ENCODE measurements around the gene LINGO4. TPM values are rescaled to one million over a fixed set of nuclear protein-coding genes. Genes with fewer than 3 reads are reported as not detected.

LINGO4 gene
- total and polyA plus RNA-seq, 2 donors (not counting 1 experiment from before 2014, with no cell fraction given): not detected

GRCh38 chr1:151841141-151841540 lies 35.9 kb upstream of the LINGO4 start:
- no peaks in the 10 kb centered on the region for H4K20me1 ChIP-seq (ENCODE audit: control insufficient read depth, insufficient read depth, low read length, poor library complexity, severe bottlenecking)
- ATAC-seq (ENCODE audit: low read depth) (no peak), DNase-seq (no peak)
- peaks cover 0 to 20% (median 7%) of the 10 kb centered on the region in 4 experiments for H3K27me3 ChIP-seq (replicated peaks in 1 of 4; ENCODE audit: control extremely low read depth in 1 of 4, control insufficient read depth in 3 of 4, insufficient read depth in 4 of 4, low read length in 3 of 4)
- no peak overlapping the region for H3K9ac ChIP-seq (ENCODE audit: low read length)
- no peak overlapping the region for H3K27ac ChIP-seq (ENCODE audit: low read length in 2 of 2)
- no peak overlapping the region for H2AFZ ChIP-seq (ENCODE audit: insufficient read depth, low read depth, low read length, poor library complexity, severe bottlenecking)
- TF ChIP-seq EZH2 (IDR thresholded peaks at IDR 0.05; ENCODE audit: borderline replicate concordance, insufficient read depth, low read depth, low read length, poor library complexity, severe bottlenecking): no peak
- no peak for TF ChIP-seq CTCF (IDR thresholded peaks at IDR 0.05)
- H3K4me3 Mint-ChIP-seq: no peak overlapping the region
- no peaks in the 10 kb centered on the region for H3K79me2 ChIP-seq (ENCODE audit: control insufficient read depth, insufficient read depth, low read length)
- CTCF ChIA-PET: interaction anchor here (2.3 kb wide), 1 partner anchor 247 kb away, joined by 10 read pairs; no protein-coding TSS in a partner anchor
- peaks cover 0 to 11% (median 0%) of the 10 kb centered on the region in 3 donors for H3K9me3 ChIP-seq (ENCODE audit: control extremely low read depth in 1 of 3, control insufficient read depth in 2 of 3, insufficient read depth in 1 of 3, low read length in 2 of 3)
- no peak overlapping the region for H3K4me3 ChIP-seq (ENCODE audit: control extremely low read depth in 1 of 5, extremely low read depth in 1 of 5, insufficient read depth in 1 of 5, low read depth in 2 of 5, low read length in 4 of 5)
- no peaks in the 10 kb centered on the region for H3K9me3 Mint-ChIP-seq (ENCODE audit: insufficient read depth)
- peaks cover 10% of the 10 kb centered on the region for H3K27me3 Mint-ChIP-seq
- no peak overlapping the region for H3K4me2 ChIP-seq (replicated peaks; ENCODE audit: low read depth, low read length, poor library complexity, severe bottlenecking)
- WGBS (ENCODE audit: insufficient coverage): 83% methylated on average over 1 of the region's 2 CpGs
- peaks cover 36 to 41% of the 10 kb centered on the region in 2 donors for H3K4me1 ChIP-seq (ENCODE audit: control insufficient read depth in 2 of 2, insufficient read depth in 2 of 2, low read length in 2 of 2)
- intact Hi-C loops (cut with micrococcal nuclease): loop anchor here (5.0 kb wide), 1 partner anchor 91 kb away; no protein-coding TSS in a partner anchor
- no peaks in the 10 kb centered on the region for H3K36me3 ChIP-seq (replicated peaks in 1 of 2; ENCODE audit: control extremely low read depth in 1 of 2, control insufficient read depth in 1 of 2, extremely low read depth in 1 of 2, insufficient read depth in 2 of 2, low read length in 1 of 2)
- peaks cover 41% of the 10 kb centered on the region for H3K4me1 Mint-ChIP-seq
- POLR2A ChIA-PET: no interaction called here
- H3K27ac Mint-ChIP-seq: no peak overlapping the region

- POLR2A ChIA-PET: no interaction called here
- Histone ChIP-seq H3K4me1 (ENCODE audit: control insufficient read depth in 2 of 2, insufficient read depth in 2 of 2, low read length in 2 of 2) (peaks cover 36 to 41% of the 10 kb centered on the region in 2 donors), H3K4me3 (ENCODE audit: control extremely low read depth in 1 of 5, extremely low read depth in 1 of 5, insufficient read depth in 1 of 5, low read depth in 2 of 5, low read length in 4 of 5) (no peak overlapping the region), H3K4me2 (replicated peaks; ENCODE audit: low read depth, low read length, poor library complexity, severe bottlenecking) (peak overlapping the region; percentile 89), H2AFZ (ENCODE audit: insufficient read depth, low read depth, low read length, poor library complexity, severe bottlenecking) (peak overlapping the region; percentile 69), H4K20me1 (ENCODE audit: control insufficient read depth, insufficient read depth, low read length, poor library complexity, severe bottlenecking) (no peaks in the 10 kb centered on the region), H3K79me2 (ENCODE audit: control insufficient read depth, insufficient read depth, low read length) (no peaks in the 10 kb centered on the region), H3K27ac (ENCODE audit: low read length in 2 of 2) (no peak overlapping the region), H3K9me3 (ENCODE audit: control extremely low read depth in 1 of 3, control insufficient read depth in 2 of 3, insufficient read depth in 1 of 3, low read length in 2 of 3) (peaks cover 0 to 11% (median 0%) of the 10 kb centered on the region in 3 donors), H3K36me3 (replicated peaks in 1 of 2; ENCODE audit: control extremely low read depth in 1 of 2, control insufficient read depth in 1 of 2, extremely low read depth in 1 of 2, insufficient read depth in 2 of 2, low read length in 1 of 2) (no peaks in the 10 kb centered on the region), H3K9ac (ENCODE audit: low read length) (no peak overlapping the region), H3K27me3 (replicated peaks in 1 of 4; ENCODE audit: control extremely low read depth in 1 of 4, control insufficient read depth in 3 of 4, insufficient read depth in 4 of 4, low read length in 3 of 4) (peaks cover 0 to 20% (median 7%) of the 10 kb centered on the region in 4 experiments)
- no peak for TF ChIP-seq EZH2 (IDR thresholded peaks at IDR 0.05; ENCODE audit: borderline replicate concordance, insufficient read depth, low read depth, low read length, poor library complexity, severe bottlenecking)
- no peak for TF ChIP-seq CTCF (IDR thresholded peaks at IDR 0.05)
- no peaks in the 10 kb centered on the region for H3K9me3 Mint-ChIP-seq (ENCODE audit: insufficient read depth)
- H3K27me3 Mint-ChIP-seq: peaks cover 10% of the 10 kb centered on the region
- CTCF ChIA-PET: interaction anchor here (1.2 to 2.3 kb wide), 2 partner anchors 161 to 247 kb away, joined by 5 to 10 read pairs; no protein-coding TSS in a partner anchor
- H3K4me1 Mint-ChIP-seq: peaks cover 41% of the 10 kb centered on the region
- DNase-seq (no peak), ATAC-seq (ENCODE audit: low read depth) (no peak)
- peak overlapping the region; percentile 81 for H3K27ac Mint-ChIP-seq
- peak overlapping the region; percentile 87 for H3K4me3 Mint-ChIP-seq
- intact Hi-C loops (cut with micrococcal nuclease): loop anchor here (5.0 kb wide), 1 partner anchor 92 kb away; no protein-coding TSS in a partner anchor
Observed at GRCh38 chr1:151840421-151840820, 35.2 kb upstream of the LINGO4 start.

All from B cell (primary cell).